Kidney (tissue), 14 donors: ENCODE data around the gene RBMS3. TPM values are rescaled to one million over a fixed set of nuclear protein-coding genes. Genes with fewer than 3 reads are reported as not detected.

Experiments
- DNase-seq, 5 donors: peaks; one replicate each; pipeline ENCODE4 v3.0.0-alpha.2; 2013 to 2020
- FAIRE-seq: peaks from 2 replicates; lab custom pipeline; 2012; peaks lifted over from hg19 to GRCh38; lab: Jason Lieb, UNC
- H3K27ac ChIP-seq, 2 donors: one replicate each; pipeline ENCODE4 v1.7.0; 2013; ENCODE audit warnings: low read depth in 2 of 2, low read length in 2 of 2, inconsistent platforms in 1 of 2
- H3K27me3 ChIP-seq: one replicate; pipeline ENCODE4 v1.7.1; 2013; ENCODE audit warnings: low read length, inconsistent platforms; ENCODE audit not compliant: control insufficient read depth, insufficient read depth
- H3K36me3 ChIP-seq, 3 donors: one replicate each; pipeline versions ENCODE4 v1.7.0 to v1.7.1; 2013; ENCODE audit warnings: low read length in 3 of 3, control low read depth in 1 of 3, inconsistent platforms in 1 of 3; ENCODE audit not compliant: insufficient read depth in 3 of 3, control insufficient read depth in 2 of 3
- H3K4me1 ChIP-seq, 3 donors: one replicate each; pipeline versions ENCODE4 v1.7.0 to v1.7.1; 2013; ENCODE audit warnings: low read length in 3 of 3, inconsistent platforms in 1 of 3, low read depth in 1 of 3; ENCODE audit not compliant: control insufficient read depth in 2 of 3, insufficient read depth in 2 of 3
- H3K4me3 ChIP-seq, 3 donors: one replicate each; pipeline versions ENCODE4 v1.7.0 to v1.8.1; 2013; ENCODE audit warnings: low read length in 3 of 3, control low read depth in 1 of 3, inconsistent platforms in 1 of 3
- H3K9ac ChIP-seq, 3 donors: one replicate each; pipeline versions ENCODE4 v1.7.0 to v1.7.1; 2013; ENCODE audit warnings: low read length in 3 of 3, control low read depth in 1 of 3, inconsistent platforms in 1 of 3
- H3K9me3 ChIP-seq, 3 donors: one replicate each; pipeline versions ENCODE4 v1.7.0 to v1.7.1; 2013; ENCODE audit warnings: low read length in 3 of 3, control low read depth in 1 of 3, inconsistent platforms in 1 of 3; ENCODE audit not compliant: control insufficient read depth in 2 of 3, insufficient read depth in 1 of 3
- CTCF ChIP-seq: IDR thresholded peaks from 3 replicates; pipeline ENCODE4 v1.5.1; 2012; ENCODE audit warnings: mild to moderate bottlenecking, moderate library complexity, borderline replicate concordance; ENCODE audit not compliant: insufficient read depth; ENCODE audit errors: extremely low read depth
- intact Hi-C: fragments of 100-400 bp; cut with DNase I; formaldehyde crosslinking; loops from one replicate; pipeline ENCODE4 v1.11.1; 2022
- polyA plus RNA-seq: library from polyadenylated mRNA; stranded (reverse); fragments of 350-450 nt; fragmentation: Illumina TruSeq; extraction: RNeasy Lipid Tissue Mini Kit (QIAGEN cat#74804); gene quantifications from one replicate; pipeline ENCODE4 v1.2.3, GENCODE V29; 2014; ENCODE audit warnings: low read depth, low replicate concordance; ENCODE audit not compliant: insufficient read depth
- total RNA-seq: library from RNA; stranded (reverse); fragmentation: NEBNext Ultra II Directional; extraction: Animal tissue kit (Norgen Biotek cat#: 25700); gene quantifications from one replicate; pipeline ENCODE4 v1.2.1, GENCODE V29; 2021
- donor health status: control.
- donor health status: control.
- donor health status: control.
- donor health status: control.
- donor health status: control.
- donor health status: DM: yes; HTN: yes; CAD: no.
- donor health status: Normal renal cell carcinoma (clear cell type).

Gene RBMS3
- total and polyA plus RNA-seq, 2 donors from 2014 or later = 3.2 to 48.8 TPM

GRCh38 chr3:29481969-29482767 is 201.3 kb downstream of the RBMS3 start:
- DNase-seq (no peak), FAIRE-seq (no peak)
- Histone ChIP-seq H3K27me3 (no peaks in the 10 kb centered on the region), H3K4me1 (peaks cover 0 to 5% (median 0%) of the 10 kb centered on the region in 3 donors), H3K9me3 (no peaks in the 10 kb centered on the region), H3K36me3 (no peaks in the 10 kb centered on the region), H3K9ac (no peak overlapping the region), H3K27ac (no peak overlapping the region), H3K4me3 (no peak overlapping the region)
- TF ChIP-seq CTCF = no peak
- intact Hi-C loops = no loop called here

GRCh38 chr3:29484633-29485032 is 203.8 kb downstream of the RBMS3 start:
- Histone ChIP-seq H3K27me3 (no peaks in the 10 kb centered on the region), H3K4me1 (peaks cover 0 to 5% (median 0%) of the 10 kb centered on the region in 3 donors), H3K4me3 (no peak overlapping the region), H3K27ac (no peak overlapping the region), H3K36me3 (no peaks in the 10 kb centered on the region), H3K9ac (no peak overlapping the region), H3K9me3 (no peaks in the 10 kb centered on the region)
- TF ChIP-seq CTCF = no peak
- FAIRE-seq (no peak), DNase-seq (peak in 1 of 5 donors; percentile 4)
- intact Hi-C loops = no loop called here

- Histone ChIP-seq H3K9ac (no peak overlapping the region), H3K27ac (no peak overlapping the region), H3K4me1 (peaks cover 0 to 5% (median 0%) of the 10 kb centered on the region in 3 donors), H3K27me3 (no peaks in the 10 kb centered on the region), H3K4me3 (no peak overlapping the region), H3K9me3 (no peaks in the 10 kb centered on the region), H3K36me3 (no peaks in the 10 kb centered on the region)
- intact Hi-C loops = no loop called here
- FAIRE-seq (no peak), DNase-seq (peak in 2 of 5 donors; percentile 39 to 60)
- no peak for TF ChIP-seq CTCF
Measured at GRCh38 chr3:29486096-29486495, 205.2 kb downstream of the RBMS3 start.

GRCh38 chr3:29486917-29487316 is 206.0 kb downstream of the RBMS3 start:
- no peak for TF ChIP-seq CTCF
- H3K4me3 ChIP-seq = no peak overlapping the region
- no peaks in the 10 kb centered on the region for H3K9me3 ChIP-seq
- H3K9ac ChIP-seq = no peak overlapping the region
- intact Hi-C loops = no loop called here
- peaks cover 0 to 5% (median 0%) of the 10 kb centered on the region in 3 donors for H3K4me1 ChIP-seq
- H3K27ac ChIP-seq = no peak overlapping the region
- no peaks in the 10 kb centered on the region for H3K27me3 ChIP-seq
- DNase-seq = no peak
- no peaks in the 10 kb centered on the region for H3K36me3 ChIP-seq
- FAIRE-seq = no peak
